HG02870 (cell line): Measurements from ENCODE around the gene ZC3H13.
A peak's percentile ranks its signal among the peaks of the same experiment; 100 is the strongest.

Experiments used
- ATAC-seq: cut with Tn5 transposase; IDR thresholded peaks from one replicate; pipeline ENCODE4 v1.9.1; 2021; ENCODE audit warnings: mild to moderate bottlenecking, moderate library complexity; ENCODE audit not compliant: unreplicated experiment

The ZC3H13 gene, protein sequence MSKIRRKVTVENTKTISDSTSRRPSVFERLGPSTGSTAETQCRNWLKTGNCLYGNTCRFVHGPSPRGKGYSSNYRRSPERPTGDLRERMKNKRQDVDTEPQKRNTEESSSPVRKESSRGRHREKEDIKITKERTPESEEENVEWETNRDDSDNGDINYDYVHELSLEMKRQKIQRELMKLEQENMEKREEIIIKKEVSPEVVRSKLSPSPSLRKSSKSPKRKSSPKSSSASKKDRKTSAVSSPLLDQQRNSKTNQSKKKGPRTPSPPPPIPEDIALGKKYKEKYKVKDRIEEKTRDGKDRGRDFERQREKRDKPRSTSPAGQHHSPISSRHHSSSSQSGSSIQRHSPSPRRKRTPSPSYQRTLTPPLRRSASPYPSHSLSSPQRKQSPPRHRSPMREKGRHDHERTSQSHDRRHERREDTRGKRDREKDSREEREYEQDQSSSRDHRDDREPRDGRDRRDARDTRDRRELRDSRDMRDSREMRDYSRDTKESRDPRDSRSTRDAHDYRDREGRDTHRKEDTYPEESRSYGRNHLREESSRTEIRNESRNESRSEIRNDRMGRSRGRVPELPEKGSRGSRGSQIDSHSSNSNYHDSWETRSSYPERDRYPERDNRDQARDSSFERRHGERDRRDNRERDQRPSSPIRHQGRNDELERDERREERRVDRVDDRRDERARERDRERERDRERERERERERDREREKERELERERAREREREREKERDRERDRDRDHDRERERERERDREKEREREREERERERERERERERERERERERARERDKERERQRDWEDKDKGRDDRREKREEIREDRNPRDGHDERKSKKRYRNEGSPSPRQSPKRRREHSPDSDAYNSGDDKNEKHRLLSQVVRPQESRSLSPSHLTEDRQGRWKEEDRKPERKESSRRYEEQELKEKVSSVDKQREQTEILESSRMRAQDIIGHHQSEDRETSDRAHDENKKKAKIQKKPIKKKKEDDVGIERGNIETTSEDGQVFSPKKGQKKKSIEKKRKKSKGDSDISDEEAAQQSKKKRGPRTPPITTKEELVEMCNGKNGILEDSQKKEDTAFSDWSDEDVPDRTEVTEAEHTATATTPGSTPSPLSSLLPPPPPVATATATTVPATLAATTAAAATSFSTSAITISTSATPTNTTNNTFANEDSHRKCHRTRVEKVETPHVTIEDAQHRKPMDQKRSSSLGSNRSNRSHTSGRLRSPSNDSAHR (N-terminal part only)

DNA sequence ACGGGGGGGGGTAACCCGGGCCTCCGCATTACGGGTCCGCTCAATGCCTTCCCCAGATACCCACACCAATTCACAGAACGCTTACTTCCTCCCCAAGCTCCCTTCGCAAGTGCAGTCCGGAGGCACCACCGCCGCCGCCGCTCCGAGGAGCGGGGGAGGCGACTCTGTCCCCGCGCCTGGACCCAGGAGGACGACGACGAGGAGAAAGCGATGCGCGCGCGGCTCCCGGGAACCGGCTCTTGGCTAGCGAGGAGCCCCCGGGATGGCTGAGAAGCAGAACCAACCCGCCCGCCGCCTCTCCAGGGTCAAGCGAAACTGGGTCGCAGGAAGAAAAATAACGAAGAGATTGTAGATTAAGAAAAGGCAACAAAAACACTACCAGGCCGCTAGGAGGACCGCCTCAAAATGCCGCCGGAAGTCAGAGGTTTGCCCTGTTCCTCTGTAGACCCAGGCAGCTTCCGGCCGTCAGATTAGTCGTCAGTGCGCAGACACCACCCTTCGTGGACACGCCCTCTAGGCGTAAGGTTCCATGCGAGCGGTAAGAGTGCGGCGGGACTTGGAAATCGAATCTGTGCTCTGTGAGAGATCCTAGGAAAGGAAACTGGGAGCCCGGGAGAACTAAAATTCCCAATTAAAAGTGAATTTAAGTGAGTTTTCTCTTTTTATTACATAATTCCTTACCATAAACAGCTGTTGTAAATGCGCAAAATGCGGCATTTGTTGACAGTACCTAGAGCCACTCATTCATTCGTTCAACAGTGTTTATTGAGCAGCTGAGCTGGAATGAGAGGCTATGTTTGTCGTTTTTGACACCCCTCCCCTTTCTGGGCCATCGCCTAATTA lies at the start of gene ZC3H13:
Gene ZC3H13 (minus strand): TSS at position 428 of the 843 bp plus-strand sequence. CDS start 7,239 bp downstream, outside the sequence.
- peak; percentile 98 for ATAC-seq

DNA sequence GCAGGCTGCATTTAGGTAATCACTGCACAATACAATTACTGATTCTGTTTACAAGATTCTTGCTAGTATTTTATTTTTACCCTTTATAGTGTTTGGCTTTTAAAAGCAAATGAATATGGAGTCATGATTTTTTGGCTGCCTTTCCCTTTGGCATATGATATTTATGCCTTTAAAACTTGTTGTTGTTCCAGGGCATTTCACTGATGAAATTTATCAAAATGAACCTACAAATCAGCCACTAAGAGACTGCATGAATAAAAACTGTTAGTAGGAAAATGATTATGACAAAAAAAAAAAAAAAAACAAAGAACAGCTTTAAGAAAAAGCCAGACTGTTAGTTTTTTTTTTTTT lies 49.7 kb upstream of the ZC3H13 start:
- ATAC-seq = no peak

DNA sequence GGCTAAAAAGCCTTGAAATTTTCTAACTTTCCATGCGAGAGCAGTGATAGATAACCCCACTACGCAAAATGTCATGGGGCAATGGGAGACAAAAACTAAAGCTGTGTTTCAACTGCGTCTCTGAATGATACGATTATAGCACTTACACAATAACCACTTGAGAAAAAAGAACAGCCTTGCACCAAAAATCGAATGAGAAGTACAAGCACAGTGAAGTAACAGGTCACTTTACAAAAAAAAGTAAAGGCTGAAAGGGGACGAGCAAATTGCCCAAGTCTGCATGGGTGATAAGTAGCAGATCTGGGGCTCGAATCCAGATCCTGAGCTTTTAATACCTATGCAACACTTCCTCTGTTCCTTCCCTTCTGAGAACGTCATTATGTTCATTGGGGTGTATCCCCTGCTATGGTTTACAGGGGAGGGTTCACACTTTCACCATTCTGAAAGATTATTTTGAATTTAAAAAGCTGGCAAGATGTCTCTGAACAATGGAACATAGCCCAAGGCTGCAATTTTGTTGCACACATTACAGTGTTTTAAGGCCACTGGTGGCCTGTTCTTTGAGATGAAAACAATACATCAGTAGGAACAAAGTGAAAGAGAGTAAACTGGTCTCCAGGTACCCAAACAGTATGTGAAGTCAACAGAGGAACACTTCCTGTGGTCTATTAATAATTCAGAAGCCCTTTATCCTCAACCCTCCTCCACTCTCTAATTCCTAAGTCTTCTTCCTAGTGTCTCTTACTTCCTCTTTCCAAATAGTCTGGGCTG lies 49.1 kb upstream of the ZC3H13 start:
- no peak for ATAC-seq

DNA sequence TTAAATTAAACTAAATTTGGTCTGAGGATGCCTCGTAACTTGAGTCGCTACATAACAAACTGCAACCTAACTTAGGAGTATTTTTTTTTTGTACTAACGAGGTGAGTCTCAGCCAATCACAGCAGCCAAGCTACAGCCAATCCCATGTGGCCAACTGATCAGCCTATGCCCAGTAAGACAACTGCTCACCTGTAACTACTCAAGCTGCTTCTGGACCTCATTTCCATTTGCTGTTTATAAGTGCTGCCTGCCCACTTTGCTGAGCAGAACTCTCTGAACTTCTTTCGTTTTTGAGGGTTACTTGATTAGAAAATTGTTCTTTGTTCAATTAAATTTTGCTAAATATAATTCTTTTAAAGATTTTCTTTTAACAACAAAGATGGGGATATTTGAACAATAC lies 48.5 kb upstream of the ZC3H13 start:
- ATAC-seq = no peak

DNA sequence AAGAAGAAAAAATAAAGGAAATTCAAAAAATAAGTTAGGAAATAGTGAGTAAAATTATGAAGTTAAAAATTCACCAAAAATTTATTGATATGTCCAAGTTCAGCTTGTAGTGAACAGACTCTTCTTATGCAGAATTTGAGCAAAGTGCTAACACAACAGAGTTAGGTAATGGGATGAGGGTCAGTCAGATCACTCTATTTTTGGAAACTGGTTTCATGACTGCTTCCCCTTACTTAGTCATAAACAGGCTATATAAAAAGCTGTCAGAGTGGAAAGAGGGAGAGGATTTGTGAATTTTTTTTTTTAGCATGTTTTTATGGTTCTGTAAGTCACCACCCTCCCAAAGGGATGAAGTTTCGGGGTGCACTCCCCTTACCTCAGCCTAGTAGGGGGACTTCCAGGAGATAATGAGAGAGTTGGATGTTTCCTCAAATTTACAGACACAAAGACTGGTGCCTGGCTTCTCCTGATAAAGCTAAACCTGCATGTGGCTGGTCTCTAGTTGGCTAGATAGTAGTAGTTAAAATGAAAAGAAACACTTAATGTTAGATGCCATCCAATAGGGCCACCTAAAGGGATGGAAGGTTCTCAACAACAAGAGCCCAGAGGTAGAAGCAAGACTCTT lies 47.8 kb upstream of the ZC3H13 start:
- ATAC-seq = peak; percentile 68

DNA sequence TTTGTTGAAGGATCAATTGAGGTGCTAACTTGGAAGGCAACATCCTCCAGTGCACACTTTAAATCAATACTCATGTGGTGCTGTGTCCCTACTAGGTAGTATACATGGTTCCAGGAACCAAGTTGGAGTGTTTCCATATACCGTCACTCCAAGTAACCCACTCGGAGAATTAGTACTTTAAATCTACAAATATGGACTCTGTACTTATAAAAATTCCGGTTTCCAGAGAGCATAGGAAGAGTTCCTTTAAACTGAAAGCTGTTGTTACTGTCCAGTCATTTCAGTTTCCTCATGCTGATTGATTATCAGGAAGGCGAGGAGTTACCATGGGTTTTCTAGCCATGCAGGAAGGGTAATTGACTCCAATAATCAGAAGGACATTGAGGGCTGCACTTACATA lies 45.1 kb upstream of the ZC3H13 start:
- ATAC-seq = no peak

DNA sequence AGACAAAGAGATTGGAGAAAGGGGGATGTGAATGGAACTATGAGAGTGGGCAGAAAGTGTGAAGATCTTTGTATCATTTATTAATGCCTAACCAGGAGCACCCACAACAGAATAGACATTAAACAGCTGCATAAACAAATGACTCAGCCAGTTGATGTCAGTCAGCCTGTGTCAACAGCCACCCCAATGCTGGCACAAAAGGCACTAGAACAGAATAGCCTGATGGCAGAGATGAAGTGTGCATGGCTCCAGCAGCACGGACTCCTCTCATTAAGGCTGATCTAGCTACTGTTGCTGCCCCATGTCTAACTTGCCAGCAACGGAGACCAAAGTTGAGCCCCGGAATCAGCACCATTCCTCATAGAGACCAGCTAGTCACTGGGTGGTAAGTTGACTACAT lies 44.5 kb upstream of the ZC3H13 start:
- no peak for ATAC-seq

DNA sequence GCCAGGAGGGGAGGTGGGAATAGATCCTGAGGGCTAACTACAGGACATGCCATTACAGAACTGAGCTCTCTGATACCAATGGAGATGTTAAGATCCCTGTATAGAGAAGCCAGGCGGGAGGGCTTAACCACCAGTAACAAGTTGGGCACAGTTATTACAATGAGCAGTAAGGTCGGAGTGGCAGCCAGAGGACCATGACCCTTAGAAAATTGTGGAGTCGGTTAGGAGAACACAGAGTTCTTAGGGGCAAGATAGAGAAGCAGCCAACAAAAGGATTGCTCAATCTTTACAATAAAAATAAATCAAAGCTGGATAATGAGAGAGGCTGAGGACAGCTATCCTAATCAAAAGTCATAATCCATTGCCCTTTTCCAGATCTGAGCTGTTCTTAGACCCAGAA lies 41.9 kb upstream of the ZC3H13 start:
- no peak for ATAC-seq

DNA sequence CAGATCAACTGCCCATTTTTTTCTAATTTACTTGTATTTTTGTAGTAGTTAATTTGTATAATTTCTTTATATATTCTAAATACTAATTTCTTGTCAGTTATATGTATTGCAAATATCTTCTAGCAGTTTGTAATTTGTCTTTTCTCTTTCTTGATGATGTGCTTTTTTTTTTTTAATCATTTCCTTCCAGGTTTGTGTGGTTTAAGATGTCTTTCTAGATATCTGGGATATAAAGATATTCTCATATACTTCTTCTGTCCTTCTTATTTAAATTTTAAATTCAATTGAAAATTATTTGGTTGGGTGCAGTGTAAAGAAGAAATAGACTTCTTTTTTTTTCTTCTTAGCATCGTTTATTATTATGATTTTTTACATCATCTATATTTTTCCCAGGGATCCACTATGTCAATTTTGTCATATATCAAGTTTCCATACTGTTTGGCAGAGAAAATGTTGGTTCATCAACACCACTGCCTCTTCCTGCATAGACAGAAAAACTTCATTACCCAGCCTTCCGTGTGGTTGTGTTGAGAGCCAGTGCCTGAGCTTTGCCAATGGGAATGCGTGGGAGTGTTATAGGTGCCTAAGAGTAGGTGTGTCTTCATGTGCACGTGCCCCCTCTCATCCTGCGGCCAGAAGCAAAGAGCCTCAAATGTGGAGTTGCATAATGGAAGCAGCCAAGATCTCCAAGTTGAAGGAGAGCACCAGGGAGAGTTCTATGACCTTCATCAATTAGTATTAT lies 36.4 kb upstream of the ZC3H13 start:
- ATAC-seq = no peak

DNA sequence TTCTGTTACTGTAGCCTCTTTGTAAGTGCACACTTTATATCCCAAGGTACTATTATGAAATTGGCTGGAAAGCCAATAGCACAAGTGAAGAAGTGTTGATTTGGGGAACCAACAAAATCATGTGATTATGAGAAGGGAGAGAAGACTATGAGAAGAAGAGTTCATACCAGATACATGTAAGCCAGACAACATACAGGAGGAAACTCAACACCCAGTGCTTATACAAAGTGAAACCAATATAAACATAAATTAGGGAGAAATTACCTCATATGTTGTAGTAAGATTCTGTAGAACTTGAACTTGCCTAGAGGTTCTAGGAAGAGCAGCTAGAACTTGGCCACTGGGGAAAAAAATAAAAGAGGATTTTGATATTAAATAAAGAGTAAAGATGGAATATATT lies 34.9 kb upstream of the ZC3H13 start:
- no peak for ATAC-seq

DNA sequence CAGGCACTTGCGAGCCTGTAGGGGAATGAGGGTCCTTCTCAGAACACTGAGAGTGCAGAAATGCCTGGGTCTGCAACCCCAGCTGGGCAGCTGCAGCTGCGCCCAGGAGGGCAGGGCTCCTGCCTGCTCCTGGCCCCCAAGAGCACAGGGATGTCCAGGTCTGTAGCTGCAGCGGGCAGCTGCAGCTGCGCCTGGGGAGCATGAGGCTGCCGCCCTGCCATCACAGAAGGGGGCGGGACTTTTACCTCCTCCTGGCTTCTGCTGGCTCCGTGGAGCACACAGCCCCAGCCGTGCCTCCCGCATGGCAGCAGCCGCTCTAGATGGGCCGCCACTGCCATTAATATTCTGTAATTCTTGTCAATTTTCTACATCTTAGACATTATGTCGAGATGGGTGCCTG lies 34.4 kb upstream of the ZC3H13 start:
- ATAC-seq = no peak

DNA sequence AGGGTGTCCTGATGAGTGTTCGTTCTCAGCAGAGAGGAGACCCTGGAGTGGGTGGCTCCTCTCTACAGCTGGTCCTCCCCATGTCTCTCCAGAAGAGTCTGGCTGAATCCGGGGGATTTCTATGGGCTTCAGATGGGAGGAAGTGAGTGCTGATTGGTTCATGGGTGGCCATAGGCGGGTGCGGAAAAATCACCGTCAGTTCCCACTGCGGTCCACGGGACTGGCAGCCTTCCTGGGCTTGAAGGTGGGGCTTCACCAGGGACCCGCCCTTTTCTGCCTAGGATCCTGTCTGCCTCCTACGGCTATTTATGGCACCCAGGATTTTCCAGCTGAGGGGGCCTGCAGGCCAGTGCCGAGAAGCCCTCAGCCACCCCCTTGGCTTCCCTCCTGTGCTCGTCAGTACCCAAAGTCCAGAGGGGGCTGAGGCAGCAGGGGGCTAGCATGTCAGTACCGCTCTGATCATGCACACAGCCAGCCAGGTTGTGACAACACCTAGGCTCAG lies 33.9 kb upstream of the ZC3H13 start:
- no peak for ATAC-seq

DNA sequence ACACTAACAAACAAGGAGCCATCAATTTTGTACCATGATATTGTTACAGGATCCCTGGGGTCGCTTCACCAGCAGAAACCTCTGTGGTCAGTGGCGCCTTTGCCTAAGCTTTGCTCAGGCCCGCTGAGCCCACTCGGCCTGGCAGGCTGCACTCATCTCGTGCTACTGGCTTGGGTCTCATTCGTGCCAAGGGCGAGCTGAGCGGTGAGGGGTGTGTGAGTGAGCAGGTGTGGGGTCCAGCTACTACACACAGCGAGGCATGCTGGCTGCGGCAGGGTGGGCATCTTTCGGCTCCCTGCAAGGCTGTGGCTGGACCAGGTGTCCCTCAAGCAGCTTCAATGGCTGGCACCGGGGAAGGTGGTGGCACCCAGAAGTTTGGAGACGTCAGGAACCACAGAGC lies 33.2 kb upstream of the ZC3H13 start:
- ATAC-seq = no peak

DNA sequence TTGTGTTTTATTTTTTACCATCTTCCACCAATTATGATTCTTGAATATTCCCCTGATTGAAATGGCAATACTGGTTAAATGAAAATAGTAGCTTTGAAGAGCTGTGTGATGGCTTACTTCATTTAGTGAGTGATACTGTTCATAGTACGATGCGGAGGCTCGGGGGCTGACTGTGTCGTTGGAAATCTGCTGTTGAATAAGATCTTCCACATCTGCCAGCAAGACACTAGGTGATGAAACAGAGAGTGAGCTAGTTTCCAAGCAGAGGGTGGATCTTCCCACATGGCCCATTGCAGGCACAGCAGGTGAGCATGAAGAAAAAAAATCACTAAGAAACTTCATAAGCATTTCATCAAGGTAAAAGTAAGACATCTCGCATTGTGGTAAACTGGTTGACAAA lies 29.8 kb upstream of the ZC3H13 start:
- no peak for ATAC-seq

DNA sequence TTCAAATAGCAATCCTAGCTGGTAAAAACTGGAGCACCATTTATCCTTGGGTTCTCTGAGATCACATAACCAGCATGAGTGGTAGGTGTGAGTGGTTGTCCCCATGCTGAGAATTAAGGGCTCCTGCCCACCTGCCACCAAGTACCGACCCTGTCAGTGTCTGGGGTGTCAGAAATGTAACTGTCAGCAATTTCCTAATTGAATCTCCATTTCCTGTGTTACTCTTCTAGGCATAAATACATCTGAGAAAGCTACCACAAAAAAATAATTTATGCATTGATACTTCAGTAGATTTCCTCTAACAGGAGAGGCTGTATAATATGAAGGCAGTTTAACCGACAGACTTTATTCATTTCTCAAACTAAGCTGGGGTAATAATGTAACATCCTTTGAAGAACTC lies 27.2 kb upstream of the ZC3H13 start:
- ATAC-seq = no peak

DNA sequence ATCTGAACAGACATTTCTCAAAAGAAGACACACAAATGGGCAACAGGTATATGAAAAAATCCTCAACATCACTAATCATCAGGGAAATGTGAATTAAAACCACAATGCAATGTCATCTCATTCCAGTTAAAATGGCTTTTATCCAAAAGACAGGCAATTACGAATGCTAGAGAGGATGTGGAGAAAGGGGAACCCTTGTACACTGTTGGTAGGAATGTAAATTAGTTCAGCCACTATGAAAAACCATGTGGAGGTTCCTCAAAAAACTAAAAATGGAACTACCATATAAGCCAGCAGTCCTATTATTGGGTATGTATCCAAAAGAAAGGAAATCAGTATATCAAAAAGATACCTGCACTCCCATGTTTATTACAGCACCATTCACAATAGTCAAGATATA lies 24.7 kb upstream of the ZC3H13 start:
- ATAC-seq = no peak

DNA sequence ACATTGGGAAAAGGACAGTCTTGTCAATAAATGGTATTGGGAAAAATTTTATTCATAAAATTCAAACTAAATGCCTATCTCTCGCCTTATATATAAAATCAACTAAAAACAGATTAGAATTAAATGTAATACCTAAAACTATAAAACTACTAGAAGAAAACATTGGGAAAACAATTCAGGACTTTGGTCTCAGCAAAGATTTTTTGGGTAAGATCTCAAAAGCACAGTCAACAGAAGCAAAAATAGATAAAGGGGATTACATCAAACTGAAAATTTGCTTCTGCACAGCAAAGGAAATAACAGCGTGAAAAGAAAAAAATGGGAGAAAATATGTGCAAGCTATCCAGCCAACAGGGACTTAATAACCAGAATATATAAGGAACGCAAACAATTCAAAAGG lies 24.3 kb upstream of the ZC3H13 start:
- ATAC-seq = no peak

DNA sequence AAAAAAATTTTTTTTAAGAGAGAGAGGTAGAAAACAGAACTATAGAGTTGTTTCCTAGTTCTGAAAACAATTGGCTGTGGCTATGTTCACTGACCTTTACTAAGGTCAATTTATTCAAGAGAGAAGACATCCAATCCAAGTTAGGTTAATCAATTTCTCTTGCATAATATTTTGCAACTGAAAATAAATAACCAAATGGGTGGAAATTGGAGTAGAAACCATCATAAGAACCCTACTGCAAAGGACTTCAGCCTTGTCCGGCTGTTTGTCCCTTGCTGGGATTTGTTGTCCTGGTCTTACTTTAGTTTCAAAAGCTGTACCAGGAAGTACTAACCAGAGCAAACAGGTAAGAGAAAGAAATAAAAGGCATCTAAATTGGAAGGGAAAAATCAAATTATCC lies 23.3 kb upstream of the ZC3H13 start:
- ATAC-seq = no peak
